GM21723 (cell line): ENCODE measurements around the gene PRRT1B.

Source experiments
- ATAC-seq: cut with Tn5 transposase; IDR thresholded peaks from one replicate; pipeline ENCODE4 v1.9.1; 2021; ENCODE audit warnings: mild to moderate bottlenecking, moderate library complexity; ENCODE audit not compliant: unreplicated experiment

The PRRT1B gene

DNA sequence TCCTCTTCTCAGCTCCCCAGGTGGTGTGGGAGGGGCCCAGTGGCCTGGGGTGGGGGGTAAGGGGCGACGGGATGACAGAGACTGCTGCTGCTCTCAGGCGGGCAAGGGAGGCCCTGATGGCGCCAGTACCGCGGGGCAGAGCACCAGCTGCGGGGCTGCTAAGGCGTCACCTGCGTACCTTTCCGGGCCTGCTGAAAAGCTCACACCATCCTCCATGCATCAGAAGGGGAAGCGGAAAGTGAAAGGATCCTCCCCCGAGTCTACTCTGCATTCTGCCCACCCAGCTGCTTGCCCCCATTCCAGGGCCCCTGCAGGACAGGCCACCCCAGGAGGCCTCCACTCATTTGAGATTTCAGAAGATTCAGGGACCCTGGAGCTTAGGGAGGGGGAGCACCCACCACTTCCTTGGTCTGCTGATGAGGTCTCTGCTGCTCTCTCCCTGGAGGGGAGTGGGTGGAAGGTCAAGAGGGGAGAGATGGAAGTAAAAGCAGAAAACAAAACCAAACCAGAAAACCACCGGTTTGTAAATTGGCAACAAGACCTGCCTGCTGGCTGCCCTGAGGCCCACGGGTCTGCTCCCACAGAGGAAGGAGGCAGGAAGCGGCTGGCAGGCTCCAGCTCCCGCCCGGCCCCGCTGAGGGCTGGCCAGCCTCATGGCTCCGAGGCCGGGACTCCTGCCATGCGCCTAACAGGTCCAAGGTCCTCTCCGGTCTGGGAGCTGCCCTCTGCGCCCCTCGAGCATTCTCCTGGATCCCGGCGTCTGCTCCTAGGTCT is 33.6 kb downstream of the PRRT1B start:
- peak; percentile 60 for ATAC-seq

DNA sequence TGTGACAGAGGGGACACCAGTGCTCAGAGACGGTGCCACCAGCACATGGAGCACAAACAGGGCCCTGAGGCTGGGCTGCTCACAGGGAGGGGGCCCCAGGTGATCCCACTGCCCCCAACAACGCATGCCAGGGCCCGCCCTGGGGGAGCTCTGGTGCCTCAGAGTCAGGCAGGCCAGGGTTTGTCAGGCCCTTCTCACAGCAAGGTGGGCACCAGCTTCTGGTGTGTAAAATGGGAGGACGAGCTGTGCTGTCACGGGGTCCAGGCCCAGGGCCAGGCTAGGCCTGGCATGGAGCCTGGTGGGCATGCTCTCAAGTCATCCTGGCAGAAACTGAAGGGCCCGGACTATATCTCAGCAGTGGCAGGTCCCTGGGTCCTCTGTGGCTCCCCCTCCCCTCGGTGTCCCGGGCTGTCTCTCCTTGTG is 34.5 kb downstream of the PRRT1B start:
- no peak for ATAC-seq

DNA sequence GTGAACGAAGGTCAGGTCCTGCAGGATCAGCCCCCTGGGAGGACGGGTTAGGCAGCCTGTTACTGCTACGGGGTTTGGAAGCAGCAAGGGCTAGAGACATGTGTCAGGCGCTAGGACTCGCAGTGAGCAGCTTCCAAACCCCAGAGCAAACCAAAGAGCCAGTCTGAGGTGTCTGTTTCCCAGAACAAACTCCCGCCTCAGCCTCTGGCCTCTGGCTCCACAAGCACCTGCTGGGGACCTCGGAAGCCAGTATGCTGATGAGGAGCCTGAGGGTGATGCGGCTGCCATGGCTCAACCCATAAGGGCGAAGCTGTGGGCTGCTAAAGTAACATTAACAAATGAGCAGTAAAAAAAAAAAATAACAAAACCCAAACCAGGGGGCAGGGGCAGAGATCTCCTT is 35.0 kb downstream of the PRRT1B start:
- no peak for ATAC-seq

DNA sequence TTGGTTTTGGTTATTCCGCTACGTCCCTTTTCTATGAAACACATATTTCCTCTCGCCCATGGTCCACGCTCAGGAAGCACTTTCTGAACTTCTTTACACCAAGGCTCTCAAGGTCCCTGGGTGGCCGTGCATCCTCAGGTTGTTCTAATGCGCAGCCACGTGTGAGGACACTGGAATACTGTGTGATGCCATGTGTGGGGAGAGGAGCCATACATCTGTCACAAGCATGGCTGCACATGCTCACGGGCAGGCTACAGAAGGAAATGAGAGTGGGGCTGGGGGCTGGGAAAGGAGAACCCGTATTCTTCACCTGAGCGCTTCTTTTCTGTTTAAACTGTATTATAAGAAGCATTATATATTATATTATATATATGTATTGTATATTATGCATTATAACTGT is 36.7 kb downstream of the PRRT1B start:
- no peak for ATAC-seq

DNA sequence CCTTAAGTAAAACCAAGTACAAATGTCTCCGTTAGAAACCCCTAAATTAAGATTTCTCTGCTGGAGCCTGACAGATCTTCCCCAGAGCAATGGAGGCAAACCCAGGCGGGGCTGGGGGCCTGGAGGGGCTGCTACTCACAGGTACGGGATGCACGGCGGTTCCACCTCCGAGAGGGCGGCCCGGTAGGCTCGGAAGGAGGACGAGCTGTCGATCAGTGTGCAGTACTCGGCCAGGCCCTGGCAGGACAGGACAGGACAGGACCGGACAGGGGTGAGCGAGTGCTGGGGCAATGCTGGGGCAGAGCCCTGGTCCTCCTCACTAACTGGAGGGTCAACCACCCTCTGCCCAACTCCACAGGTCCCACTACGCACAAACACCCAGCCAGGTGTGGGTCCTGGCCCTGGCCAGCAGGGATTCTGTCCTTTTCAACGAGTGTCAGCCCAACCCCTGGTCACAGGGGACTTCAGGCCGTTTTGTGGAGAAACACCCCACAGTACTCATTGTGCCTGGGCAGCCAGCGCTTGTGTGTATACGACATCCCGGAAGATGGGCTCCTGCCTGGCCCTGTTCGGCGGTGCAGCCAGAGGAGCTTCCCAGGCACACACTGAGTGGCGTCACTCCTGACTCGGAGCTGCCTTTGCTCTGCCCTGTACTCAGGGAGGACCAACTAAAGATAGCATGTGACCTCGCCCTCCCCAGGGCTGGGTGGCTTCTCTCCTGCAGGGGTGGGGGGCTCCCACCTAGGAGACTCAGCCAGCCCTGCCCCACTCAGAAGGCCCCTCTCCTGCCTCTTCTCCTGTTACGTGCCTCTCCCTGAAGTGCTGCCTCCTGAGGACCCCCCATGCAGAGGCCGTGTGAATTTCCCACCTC is 37.4 kb downstream of the PRRT1B start:
- no peak for ATAC-seq

DNA sequence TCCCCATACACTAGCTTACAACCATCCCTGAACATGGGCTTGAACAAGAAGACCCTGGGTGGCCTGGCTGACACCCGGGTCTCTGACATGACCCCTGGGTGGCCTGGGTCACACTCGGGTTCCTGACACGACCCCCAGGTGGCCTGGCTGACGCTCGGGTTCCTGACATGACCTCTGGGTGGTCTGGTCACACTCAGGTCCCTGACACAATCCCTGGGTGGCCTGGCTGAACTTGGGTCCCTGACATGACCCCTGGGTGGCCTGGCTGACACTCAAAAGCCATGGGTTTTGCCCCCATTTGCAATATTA is 38.0 kb downstream of the PRRT1B start:
- ATAC-seq, result no peak

DNA sequence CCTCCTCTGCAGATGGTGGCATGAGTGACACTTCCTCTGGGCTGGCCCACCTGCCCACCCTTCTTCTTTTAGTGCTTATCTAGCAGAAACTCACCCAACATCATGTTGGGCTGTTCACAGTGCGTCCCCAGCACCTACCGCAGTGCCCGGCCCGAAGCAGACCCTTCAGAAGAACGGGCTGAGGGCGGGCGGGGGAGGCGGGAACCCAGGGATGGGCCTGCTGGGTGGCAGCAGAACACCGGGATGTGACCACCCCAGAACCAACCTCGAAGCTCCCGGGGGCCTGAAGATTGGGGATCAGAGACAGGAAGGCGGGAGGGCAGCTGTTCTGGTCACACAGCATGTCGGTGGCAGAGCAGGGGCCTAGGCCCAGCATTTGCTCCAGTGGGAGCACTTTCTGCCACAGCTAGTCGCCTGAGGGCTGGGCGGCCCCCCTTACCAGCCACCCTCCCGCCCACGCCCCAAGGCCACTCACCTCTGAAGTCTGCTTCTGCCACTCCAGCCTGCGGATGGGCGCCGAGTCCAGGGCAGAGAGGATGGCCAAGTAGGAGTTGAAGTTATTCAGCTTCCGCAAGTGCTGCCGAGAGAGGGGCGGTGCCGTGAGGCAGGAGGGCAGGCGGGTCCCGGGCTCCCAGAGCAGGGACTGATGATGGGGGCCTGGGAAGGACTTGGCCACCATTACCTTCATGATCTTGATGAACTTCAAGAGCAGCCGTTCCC is 38.7 kb downstream of the PRRT1B start:
- no peak for ATAC-seq

DNA sequence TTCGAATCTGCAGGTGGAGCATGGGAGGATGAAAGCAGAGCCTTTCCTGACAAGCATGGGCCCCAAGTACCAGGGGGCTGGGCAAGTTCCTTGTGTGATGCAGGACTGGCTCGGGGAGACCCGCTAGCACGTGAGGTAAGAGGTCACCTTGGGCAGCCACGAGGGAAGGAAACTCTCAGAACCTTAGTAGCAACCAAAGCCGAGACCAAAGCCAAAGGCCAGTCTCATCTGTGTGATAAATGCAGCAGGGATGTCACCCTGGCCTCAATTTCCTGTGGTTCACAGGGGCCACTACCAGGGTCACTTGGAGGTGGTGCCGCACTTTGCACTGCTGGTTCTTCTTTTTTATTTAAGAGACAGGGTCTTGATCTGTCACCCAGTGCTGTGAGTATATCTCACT is 39.5 kb downstream of the PRRT1B start:
- no peak for ATAC-seq

DNA sequence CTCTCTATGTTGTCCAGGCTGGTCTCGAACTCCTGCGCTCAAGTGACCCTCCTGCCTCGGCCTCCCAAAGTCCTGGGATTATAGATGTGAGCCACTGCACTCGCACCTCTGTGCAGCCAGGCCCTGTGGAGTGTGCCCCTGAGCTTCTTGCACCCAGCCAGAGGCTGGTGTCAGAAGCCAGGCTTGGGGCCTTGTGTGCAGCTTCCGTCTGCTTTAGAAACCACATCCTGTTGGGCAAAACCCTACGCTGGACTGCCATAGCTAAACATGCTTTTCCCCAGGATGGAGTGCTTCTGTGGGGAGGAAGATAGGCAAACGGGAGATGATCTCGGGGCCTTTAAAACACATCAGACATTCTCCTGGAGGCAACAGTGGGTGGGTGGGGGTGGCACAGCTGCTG is 40.1 kb downstream of the PRRT1B start:
- ATAC-seq, result no peak

DNA sequence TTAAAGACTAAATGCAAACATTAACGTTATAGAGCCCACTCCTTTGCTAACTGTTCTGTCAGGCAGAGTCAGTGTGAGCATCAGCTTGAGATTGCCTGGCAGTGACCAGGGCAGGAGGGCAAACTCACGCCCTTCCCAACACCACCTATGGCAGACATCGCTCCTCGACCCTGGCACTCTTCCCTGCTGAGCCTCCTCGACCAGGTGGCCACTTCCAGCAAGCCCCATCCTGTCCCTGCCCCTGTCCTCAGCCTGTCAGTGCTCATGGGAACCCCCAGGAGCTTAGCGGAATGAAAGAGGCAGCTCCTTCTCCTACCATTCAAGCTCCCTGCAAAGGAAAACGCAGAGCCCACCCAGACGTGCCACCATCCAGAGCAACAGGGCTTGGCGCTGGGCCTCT is 42.0 kb downstream of the PRRT1B start:
- ATAC-seq, result no peak

DNA sequence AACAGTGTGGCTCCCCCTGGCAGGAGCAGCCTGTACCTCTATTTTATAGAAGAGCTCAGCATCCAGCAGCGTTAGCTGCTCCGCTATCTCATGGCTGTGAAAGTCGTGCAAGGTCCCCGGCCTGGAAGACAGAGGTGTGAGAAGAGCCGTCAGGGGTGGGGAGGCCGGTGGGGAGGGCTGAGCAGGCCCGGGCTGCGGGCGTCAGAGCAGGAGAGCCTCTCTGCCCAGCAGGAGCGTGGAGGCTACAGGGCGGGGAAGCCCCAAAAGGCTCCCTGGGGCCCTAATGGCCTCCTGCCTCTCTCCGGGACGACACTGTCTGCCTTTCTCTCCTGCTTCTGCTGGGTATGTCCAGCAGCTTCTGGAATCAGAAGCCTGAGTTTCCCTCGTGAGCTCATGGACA is 42.6 kb downstream of the PRRT1B start:
- ATAC-seq, result no peak

DNA sequence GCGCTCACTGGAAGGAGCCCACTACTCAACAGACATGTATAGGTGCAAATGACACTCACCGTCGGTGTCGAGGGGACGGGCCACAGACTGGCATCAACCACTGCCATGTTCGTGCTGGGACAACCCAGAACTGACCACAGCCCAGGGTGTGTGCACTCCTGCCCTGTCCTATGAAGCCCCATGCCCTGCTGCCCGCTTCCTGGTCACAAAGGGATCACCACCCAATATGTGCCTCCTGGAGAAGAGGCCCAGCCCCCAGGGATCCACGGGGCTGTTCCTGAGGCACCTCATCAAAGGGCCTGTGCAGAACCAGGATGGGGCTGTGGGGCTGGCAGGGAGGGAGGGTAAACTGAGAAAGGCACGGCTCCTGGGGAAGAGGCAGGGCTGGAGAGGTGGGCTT is 43.1 kb downstream of the PRRT1B start:
- ATAC-seq, result no peak

DNA sequence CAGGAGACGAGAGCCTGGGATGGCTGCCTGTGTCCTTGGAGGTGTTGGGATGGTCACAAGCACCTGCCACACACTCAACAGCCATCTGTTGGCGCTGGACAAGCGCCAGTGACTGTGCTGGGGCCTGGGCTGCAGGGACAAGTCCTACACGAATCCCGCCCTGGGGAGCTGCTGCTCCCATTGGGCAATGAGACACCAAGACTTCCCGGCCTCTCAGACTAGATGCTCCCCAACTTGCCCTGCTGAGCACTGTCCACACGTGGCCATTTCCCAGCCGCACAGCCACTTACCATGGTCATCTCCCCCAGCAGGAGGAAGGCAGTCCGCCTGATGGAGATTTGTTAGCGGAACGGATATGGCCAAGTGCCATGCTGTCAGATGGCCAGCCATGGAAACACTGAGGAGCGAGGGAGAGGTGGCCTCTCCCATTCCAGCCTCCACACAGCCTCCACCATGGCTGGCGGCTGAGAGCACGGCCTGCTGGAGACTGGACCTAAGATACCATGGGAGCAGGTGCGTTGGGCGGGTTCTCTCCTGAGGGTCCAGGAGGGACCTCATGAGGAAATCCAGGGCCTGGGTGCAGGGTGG is 43.9 kb downstream of the PRRT1B start:
- no peak for ATAC-seq

DNA sequence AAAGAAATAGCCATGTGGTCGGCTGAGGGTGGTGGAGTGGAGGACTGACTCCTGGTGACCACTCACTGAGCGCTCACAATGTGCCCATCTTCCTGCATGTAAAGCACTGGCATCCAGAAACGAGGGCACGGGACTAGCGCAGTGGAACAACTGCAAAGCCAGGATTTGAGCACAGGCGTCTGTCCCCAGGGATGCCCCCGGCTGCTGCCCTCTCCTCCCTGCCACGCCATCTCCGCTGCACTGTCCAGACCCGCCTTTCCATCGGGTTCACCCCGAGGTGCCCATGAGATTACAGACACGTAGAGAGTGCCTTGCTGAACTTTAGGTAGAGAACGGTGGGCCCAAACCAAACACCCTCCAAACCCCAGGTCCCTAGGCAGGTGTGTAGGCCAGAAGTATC is 44.7 kb downstream of the PRRT1B start:
- ATAC-seq, result no peak

DNA sequence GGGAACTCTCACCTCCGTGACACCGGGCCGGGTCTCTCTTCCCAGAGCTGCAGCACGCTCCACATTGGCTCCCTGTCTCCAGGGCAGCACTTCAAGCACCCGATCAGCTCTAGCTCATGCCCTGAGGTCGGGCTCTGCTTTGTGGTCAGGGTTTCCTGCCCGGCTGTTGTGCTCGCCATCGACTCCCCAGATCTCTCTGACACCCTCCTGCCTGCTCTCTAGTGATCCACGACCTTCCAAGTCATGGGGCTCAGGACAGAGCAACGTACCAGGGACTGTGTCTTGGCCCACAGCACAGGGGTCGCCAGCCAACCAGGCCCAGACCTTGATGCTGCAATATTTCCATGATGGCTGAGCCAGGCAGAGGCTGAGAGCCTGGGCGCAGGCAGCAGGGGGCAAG is 45.1 kb downstream of the PRRT1B start:
- no peak for ATAC-seq

DNA sequence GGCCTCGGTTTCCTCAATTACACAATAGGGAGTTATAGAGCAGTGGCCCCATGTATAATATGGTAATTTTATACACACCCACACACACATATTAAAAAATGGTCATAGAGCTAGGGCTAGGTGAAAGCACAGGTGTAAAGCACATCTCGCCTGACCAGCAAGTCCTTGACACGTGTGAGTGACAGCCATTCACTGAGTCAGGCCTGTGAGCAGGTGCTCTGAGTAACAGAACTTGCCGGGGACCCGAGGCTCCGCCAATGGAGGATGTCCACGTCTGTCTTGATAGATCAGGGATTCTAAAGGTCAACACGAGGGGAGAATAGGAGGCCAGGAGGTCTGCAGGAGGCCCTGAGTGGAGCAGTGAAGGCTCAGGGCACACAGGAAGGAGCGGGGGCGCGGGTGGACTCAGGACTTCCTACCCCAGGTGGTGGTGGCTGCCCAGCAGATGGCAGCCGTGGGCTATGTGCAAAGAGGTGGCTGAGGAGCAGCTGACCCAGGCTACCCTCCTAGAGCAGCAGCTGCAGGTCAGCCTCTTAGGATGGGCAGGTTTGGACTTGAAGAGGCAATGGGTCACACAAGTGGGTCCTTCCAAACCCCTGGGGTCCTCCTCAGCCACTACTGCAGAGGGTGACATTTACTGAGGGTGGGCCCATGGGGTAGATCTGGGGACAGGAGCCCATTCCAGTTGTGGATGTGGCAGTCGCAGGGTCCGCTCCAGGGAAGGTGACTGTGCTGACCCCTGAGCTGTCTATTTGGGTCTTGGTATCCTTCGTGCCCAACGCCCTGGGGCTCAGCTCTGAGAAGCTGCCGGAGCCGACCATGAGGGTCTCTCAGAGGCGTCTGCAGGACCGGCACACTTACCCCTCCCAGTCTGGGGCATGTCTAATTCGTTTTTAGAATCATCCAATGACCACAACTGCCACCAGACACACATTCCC is 45.9 kb downstream of the PRRT1B start:
- peak; percentile 53 for ATAC-seq

DNA sequence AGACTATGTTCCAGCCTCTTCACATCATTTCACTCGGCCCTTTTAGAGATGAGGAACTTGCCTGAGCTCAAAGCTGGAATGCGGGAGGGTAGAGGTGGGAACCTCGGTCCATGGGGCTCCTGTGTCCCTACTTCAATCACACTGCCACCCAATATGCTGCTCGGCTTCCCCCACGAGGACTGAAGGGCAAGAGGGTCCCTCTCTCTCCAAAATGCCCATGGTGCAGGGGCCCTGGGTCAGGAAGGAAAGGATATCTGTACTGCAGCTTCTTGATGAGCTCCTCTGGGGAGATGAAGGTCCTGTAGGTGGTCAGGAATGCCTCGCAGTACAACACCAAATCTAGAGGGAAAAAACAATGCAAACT is 46.5 kb downstream of the PRRT1B start:
- no peak for ATAC-seq

DNA sequence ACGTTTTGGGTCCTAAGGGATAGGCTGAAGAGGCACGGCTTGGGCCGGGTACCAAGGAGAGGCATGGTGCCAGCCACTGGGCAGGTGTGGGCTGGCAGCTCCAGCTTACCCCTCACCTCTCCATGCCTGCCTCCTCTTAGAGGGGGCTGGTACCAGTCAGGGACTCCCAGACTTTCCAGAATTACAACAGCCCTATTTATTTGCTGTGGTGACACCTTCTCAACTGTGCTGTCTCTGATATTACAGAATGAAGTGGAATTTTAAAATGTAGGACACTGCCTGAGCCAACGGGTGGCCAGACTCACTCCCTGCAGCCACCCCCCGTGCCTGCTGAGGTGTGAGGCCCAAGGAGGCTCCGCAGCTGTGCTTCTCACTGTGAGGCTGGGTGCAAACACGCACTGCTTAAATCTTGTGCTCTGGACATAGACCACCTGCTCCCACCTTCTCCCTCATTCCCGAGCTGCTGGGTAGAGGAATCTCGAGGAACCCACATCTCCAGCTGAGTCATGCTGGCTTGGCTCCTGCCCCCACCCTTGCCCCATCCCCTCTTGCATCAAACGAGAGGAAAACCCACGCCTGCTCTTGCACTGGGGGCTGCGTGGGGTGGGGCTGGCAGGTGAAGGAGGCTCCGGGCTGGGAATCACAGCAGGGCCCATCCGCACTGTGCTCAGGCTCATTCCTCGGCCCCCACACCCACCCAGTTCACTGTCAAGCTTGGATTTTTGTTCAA is 47.9 kb downstream of the PRRT1B start:
- ATAC-seq, result no peak

DNA sequence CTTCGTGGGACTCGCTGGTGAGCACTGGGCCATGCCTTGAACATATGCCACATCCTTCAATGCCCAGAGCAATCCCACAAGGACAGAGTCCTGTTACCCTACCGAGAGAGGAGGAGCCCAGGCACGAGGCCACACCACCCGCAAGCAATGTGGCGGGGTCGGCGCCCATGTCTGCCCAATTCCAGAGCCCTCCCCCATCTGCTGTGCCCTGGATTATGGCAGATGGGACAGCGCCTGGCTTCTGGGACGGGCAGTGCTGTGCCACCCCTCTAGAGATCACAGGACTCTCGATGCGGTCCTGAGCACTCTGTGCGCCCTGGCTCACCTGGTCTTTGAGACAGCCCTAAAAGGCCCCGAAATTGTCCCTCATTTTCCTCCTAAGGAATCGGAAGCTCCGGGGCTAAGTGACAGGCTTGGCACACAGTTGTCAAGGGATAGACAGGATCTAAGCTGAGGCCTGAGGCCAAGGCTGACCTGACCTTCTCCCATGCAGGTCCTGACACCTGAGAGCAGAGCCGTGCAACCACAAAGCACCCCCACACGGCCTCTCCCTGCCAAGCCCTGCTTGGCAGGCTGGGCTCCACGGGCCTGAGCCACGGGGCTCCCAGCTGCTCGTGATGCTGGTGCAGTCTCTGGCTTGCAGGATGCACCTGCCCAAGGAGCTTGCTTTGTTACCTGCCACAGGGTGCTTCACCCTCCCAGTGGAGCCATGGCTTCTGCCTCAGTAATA is 48.8 kb downstream of the PRRT1B start:
- ATAC-seq, result no peak
